Stimulated activated CD8-positive, alpha-beta memory T cell treated with anti-CD3 and anti-CD28 coated beads, Interleukin-2, amount 100 ng/mL, for 48 hours (primary cell): ENCODE measurements around the gene ATG16L1.
"Not testable (repeated sequence)": the region's sequence is repeated elsewhere in the genome, so short reads cannot be mapped to it uniquely, and the experiment has no call there.

Source experiments
- DNase-seq, 2 donors: peaks; one replicate each; pipeline ENCODE4 v3.0.0-alpha.2; 2020; ENCODE audit warnings: low read depth in 2 of 2

The ATG16L1 gene

GRCh38 chr2:233331536-233331935, 80.1 kb downstream of the ATG16L1 start:
- DNase-seq, result peak; percentile 38 to 46

- no peak for DNase-seq
Measured at GRCh38 chr2:233332125-233332524, 80.7 kb downstream of the ATG16L1 start.

DNA sequence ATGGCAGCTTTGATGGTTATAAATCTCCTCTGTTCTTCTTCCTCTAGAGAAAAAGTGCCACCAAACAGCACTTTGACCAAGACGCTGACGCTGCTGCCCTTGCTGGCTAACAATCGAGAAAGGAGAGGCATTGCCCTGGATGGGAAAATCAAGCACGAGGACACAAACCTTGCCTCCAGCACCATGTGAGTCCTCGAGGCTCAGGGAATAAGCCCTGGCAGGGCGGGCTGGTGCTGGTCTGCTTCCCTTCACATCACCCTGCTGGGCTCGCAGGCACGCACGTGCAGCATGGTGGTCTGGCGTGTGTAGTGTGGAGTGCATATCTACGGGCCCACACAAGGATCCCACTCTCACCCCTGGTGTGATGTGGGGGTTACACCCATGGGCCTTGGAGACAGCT, 83.4 kb downstream of the ATG16L1 start:
- no peak for DNase-seq

DNA sequence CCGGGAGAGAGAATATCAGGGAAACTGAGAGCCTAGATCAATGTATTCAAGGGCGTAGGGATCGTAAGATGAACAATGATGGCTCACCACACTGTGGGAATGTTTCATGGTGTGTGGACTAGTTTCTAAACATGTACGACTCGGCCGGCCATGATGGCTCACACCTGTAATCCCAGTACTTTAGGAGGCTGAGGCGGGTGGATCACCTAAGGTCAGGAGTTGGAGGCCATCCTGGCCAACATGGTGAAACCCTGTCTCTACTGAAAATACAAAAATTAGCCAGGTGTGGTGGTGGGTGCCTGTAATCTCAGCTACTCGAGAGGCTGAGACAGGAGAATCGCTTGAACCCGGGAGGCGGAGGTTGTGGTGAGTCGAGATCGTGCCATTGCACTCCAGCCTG, 84.6 kb downstream of the ATG16L1 start:
- not testable (repeated sequence) for DNase-seq

- no peak for DNase-seq
Measured at GRCh38 chr2:233336541-233336940, 85.1 kb downstream of the ATG16L1 start.

DNA sequence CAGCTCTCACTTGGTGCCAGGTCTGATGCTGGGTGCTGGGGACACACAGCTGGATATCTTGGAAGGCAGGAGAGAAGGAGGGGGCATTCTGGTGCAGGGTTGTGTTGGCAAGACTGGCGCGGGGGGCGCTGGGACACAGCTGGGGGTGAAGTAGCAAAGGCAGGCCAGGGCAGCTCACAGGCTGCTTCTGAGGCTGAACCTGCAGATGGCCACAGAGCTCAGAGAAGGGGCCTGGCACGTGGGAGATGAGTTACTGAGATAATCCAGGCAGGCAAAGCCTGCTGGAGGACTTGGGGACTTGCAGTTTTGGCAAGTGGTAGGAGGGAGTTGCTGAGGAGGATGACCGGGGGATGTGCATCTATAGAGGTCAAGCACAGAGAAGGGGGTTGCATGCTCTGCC, 86.6 kb downstream of the ATG16L1 start:
- no peak for DNase-seq

DNA sequence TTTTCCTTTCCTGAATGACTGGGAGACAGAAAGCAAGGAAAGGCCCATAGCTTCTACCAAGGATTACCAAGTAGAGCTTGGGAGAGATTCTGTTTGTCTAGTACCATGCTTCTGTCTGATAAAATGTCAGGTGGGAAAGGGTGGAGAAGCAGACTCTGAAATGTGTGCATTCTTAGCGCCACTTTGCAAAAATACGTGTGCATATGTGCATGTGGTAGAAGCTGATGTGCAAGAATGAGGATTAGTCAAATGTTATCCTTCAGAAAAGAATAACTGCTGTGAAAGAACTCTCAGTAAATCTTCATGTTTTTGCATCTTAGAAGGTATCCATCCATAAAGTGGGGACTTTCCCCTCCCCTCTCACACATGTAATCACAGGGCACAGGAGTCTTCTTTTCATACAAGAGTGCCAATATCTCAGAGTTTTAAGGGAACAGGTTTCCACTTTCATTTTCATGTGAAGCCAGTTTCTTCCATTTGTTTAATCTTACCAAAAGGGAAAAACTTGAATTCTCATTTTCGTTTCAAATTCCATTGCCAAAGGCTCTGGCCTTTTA, 87.4 kb downstream of the ATG16L1 start:
- DNase-seq, result no peak

GRCh38 chr2:233339427-233339826, 88.0 kb downstream of the ATG16L1 start:
- no peak for DNase-seq

DNA sequence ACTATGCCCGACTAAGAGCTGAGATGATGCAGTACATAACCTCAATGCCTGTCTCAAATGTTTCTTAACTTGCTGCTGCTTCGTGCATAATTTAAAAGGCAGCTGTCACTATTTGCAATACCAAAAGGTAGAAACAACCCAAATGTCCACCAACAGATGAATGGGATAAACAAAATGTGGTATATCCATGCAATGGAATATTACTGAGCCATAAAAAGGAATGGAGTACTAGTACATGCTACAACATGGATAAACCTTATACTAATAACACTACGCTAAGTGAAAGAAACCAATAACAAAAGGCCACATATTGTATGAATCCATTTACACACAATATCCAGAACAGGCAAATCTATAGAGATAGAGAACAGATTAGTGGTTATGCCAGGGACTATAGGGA, 89.8 kb downstream of the ATG16L1 start:
- no peak for DNase-seq

DNA sequence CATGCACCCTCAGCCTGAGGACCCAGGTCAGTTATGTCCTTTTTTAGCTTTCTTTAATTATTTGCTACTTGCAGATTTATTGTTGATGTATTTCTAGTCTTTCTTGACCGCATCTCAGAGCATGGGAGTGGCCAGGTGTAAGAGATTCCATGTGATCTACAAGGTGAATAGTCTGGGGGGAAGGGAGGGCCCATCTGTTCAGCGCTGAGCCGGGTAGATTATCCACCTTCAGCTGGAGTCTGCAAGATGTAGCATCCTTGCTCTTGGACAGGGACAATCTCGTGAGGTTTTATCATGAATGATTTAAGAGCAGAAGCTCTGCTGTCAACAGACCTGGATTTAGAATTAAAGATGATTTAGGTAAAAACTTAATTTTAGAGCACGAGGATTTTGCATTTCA, 90.8 kb downstream of the ATG16L1 start:
- no peak for DNase-seq

DNA sequence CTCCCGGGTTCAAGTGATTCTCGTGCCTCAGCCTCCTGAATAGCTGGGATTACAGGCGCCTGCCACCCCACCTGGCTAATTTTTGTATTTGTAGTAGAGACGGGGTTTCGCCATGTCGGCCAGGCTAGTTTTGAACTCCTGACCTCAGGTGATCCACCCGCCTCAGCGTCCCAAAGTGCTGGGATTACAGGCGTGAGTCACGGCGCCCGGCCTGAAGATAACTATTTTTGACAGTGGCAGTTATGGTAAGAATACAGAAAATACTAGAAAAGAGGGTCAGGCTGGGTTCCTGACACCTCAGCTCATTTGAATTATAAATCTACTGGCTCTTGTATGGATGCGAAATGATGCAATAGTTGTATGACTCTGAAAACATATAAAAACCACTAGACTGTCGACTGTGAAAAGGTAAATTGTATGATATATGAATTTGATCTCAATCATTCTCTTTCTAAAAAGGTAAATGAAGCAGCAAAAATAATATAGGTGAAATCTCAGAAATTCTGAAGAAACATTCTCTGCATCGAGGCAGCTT, 91.8 kb downstream of the ATG16L1 start:
- no peak for DNase-seq
